Trophoblast cell (in vitro differentiated cells and primary cell): ENCODE measurements around the gene ERLEC1.

Experiments used
- DNase-seq, 2 donors: peaks; one replicate each; pipeline ENCODE4 v3.0.0-alpha.2; 2016
- H2AFZ ChIP-seq: 2 replicates; pipeline ENCODE4 v1.6.1; 2013; ENCODE audit warnings: low read length, moderate library complexity, mild to moderate bottlenecking; ENCODE audit not compliant: insufficient read depth, poor library complexity
- H2AK5ac ChIP-seq: 2 replicates; pipeline ENCODE4 v1.6.1; 2013; ENCODE audit warnings: mild to moderate bottlenecking, low read length
- H2BK120ac ChIP-seq: 2 replicates; pipeline ENCODE4 v1.6.1; 2013; ENCODE audit warnings: low read length, mild to moderate bottlenecking, moderate library complexity; ENCODE audit not compliant: insufficient read depth, poor library complexity
- H2BK12ac ChIP-seq: 2 replicates; pipeline ENCODE4 v1.6.1; 2013; ENCODE audit warnings: mild to moderate bottlenecking, low read length, moderate library complexity
- H2BK5ac ChIP-seq: 2 replicates; pipeline ENCODE4 v1.6.1; 2013; ENCODE audit warnings: low read length, low read depth, moderate library complexity, mild to moderate bottlenecking; ENCODE audit not compliant: poor library complexity
- H3K14ac ChIP-seq: 2 replicates; pipeline ENCODE4 v1.6.1; 2013; ENCODE audit warnings: mild to moderate bottlenecking, low read length
- H3K18ac ChIP-seq: 2 replicates; pipeline ENCODE4 v1.6.1; 2013; ENCODE audit warnings: mild to moderate bottlenecking, low read length
- H3K23ac ChIP-seq: 2 replicates; pipeline ENCODE4 v1.6.1; 2013; ENCODE audit warnings: low read length
- H3K27ac ChIP-seq: 2 replicates; pipeline ENCODE4 v1.5.1; 2013; ENCODE audit warnings: low read depth, mild to moderate bottlenecking, inconsistent platforms, low read length, moderate library complexity
- H3K27me3 ChIP-seq: 2 replicates; pipeline ENCODE4 v1.6.1; 2013; ENCODE audit warnings: inconsistent platforms, mild to moderate bottlenecking, low read length, moderate library complexity; ENCODE audit not compliant: insufficient read depth
- H3K36me3 ChIP-seq, 2 experiments: 1 replicate in 1 of 2; 2 replicates in 1 of 2; pipeline ENCODE4 v1.6.1; 2013; ENCODE audit warnings: low read length in 2 of 2, mild to moderate bottlenecking in 2 of 2, moderate library complexity in 1 of 2; ENCODE audit not compliant: insufficient read depth in 2 of 2, control insufficient read depth in 1 of 2
- H3K4ac ChIP-seq: 2 replicates; pipeline ENCODE4 v1.6.1; 2013; ENCODE audit warnings: low read depth, mild to moderate bottlenecking, low read length, moderate library complexity
- H3K4me1 ChIP-seq, 2 experiments: 1 replicate in 1 of 2; 2 replicates in 1 of 2; pipeline ENCODE4 v1.6.1; 2013; ENCODE audit warnings: low read length in 2 of 2, mild to moderate bottlenecking in 2 of 2, moderate library complexity in 1 of 2; ENCODE audit not compliant: insufficient read depth in 2 of 2, control insufficient read depth in 1 of 2
- H3K4me2 ChIP-seq: 2 replicates; pipeline ENCODE4 v1.6.1; 2013; ENCODE audit warnings: inconsistent platforms, mild to moderate bottlenecking, low read length, moderate library complexity
- H3K4me3 ChIP-seq: 2 replicates; pipeline ENCODE4 v1.5.1; 2013; ENCODE audit warnings: mild to moderate bottlenecking, low read depth, low read length, inconsistent platforms
- H3K79me1 ChIP-seq: one replicate; pipeline ENCODE4 v1.6.1; 2013; ENCODE audit warnings: low read length
- H3K79me2 ChIP-seq: 2 replicates; pipeline ENCODE4 v1.6.1; 2013; ENCODE audit warnings: low read length, mild to moderate bottlenecking; ENCODE audit not compliant: control insufficient read depth, insufficient read depth, poor library complexity
- H3K9ac ChIP-seq: 2 replicates; pipeline ENCODE4 v1.6.1; 2013; ENCODE audit warnings: mild to moderate bottlenecking, low read length
- H3K9me3 ChIP-seq: 2 replicates; pipeline ENCODE4 v1.6.1; 2013; ENCODE audit warnings: low read depth, mild to moderate bottlenecking, control low read depth, inconsistent platforms, low read length; ENCODE audit not compliant: insufficient read depth
- H4K12ac ChIP-seq: 2 replicates; pipeline ENCODE4 v1.6.1; 2013; ENCODE audit warnings: low read depth, mild to moderate bottlenecking, low read length, moderate library complexity
- H4K8ac ChIP-seq: 2 replicates; pipeline ENCODE4 v1.6.1; 2013; ENCODE audit warnings: low read depth, mild to moderate bottlenecking, low read length, moderate library complexity
- H4K91ac ChIP-seq: one replicate; pipeline ENCODE4 v1.6.1; 2013; ENCODE audit warnings: low read depth, mild to moderate bottlenecking, low read length, moderate library complexity
- WGBS: extraction: QIAGEN DNeasy Blood & Tissue Kit; methylation state at CpG from one replicate; pipeline ENCODE4 v1.1.7; 2013; ENCODE audit warnings: missing lambda C conversion rate; ENCODE audit not compliant: insufficient read length, insufficient coverage; ENCODE audit errors: extremely low coverage; 5-methylcytosine and 5-hydroxymethylcytosine counted together

ERLEC1 gene

DNA sequence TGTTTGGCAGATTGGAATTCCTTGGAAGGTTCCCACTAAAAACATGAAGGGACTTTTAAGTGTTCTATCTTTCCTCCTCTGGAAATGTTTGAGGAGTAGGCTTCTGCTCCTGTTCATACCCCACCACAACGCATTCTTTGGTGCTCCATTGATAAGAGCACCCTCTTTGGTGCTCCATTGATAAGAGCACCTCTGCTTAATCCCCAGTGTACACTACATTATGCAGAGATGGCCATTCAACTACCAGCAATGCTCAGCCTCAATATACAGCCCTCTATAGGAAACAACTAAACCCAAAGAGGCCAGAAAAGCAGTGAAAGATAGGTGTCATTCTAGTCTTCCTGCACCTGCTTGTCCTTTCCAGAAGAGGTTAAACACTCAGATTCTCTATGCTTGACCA lies 21.1 kb upstream of the ERLEC1 start:
- no peak for DNase-seq
- no peak overlapping the region for H2AFZ ChIP-seq
- H3K23ac ChIP-seq: no peak overlapping the region
- H3K36me3 ChIP-seq: peaks cover 5 to 6% of the 10 kb centered on the region in 2 experiments
- H3K4me1 ChIP-seq: no peaks in the 10 kb centered on the region
- no peaks in the 10 kb centered on the region for H3K9me3 ChIP-seq
- H3K18ac ChIP-seq: no peak overlapping the region
- no peak overlapping the region for H2BK5ac ChIP-seq
- H3K79me1 ChIP-seq: no peaks in the 10 kb centered on the region
- no peak overlapping the region for H4K8ac ChIP-seq
- H3K4ac ChIP-seq: no peak overlapping the region
- no peak overlapping the region for H2AK5ac ChIP-seq
- H4K91ac ChIP-seq: no peak overlapping the region
- no peak overlapping the region for H3K27ac ChIP-seq
- peaks cover 3% of the 10 kb centered on the region for H3K79me2 ChIP-seq
- H3K4me2 ChIP-seq: no peak overlapping the region
- H2BK120ac ChIP-seq: no peak overlapping the region
- H3K14ac ChIP-seq: no peak overlapping the region
- no peak overlapping the region for H2BK12ac ChIP-seq
- no peak overlapping the region for H3K4me3 ChIP-seq
- no peak overlapping the region for H4K12ac ChIP-seq
- WGBS: no CpG with 5 or more reads among the region's 1 CpG
- H3K27me3 ChIP-seq: no peaks in the 10 kb centered on the region
- no peak overlapping the region for H3K9ac ChIP-seq

GRCh38 chr2:53767405-53768241 lies 19.2 kb upstream of the ERLEC1 start, which contains the start of gene CHAC2:
CHAC2 (plus strand) TSS chr2:53767804; CDS start chr2:53767887, 83 bp downstream.
- Histone ChIP-seq H3K79me1 (no peaks in the 10 kb centered on the region), H3K18ac (peak within 1 kb of the TSS; percentile 49), H2BK5ac (no peak within 1 kb of the TSS), H3K36me3 (peaks cover 5 to 6% of the 10 kb centered on the region in 2 experiments), H2BK12ac (no peak within 1 kb of the TSS), H2BK120ac (no peak within 1 kb of the TSS), H3K4ac (peak within 1 kb of the TSS; percentile 70), H3K27me3 (no peaks in the 10 kb centered on the region), H2AK5ac (no peak within 1 kb of the TSS), H3K79me2 (peaks cover 3% of the 10 kb centered on the region), H3K4me2 (peak within 1 kb of the TSS; percentile 97), H4K91ac (peak within 1 kb of the TSS; percentile 10), H3K4me3 (peak within 1 kb of the TSS; percentile 90), H3K4me1 (no peaks in the 10 kb centered on the region), H3K23ac (no peak within 1 kb of the TSS), H2AFZ (peak within 1 kb of the TSS; percentile 98), H4K12ac (peak within 1 kb of the TSS; percentile 83), H3K14ac (peak within 1 kb of the TSS; percentile 91), H3K9ac (peak within 1 kb of the TSS; percentile 89), H3K9me3 (no peaks in the 10 kb centered on the region), H3K27ac (peak within 1 kb of the TSS; percentile 15), H4K8ac (peak within 1 kb of the TSS; percentile 61)
- peak; percentile 64 to 69 for DNase-seq
- WGBS: no CpG with 5 or more reads among the region's 46 CpGs

DNA sequence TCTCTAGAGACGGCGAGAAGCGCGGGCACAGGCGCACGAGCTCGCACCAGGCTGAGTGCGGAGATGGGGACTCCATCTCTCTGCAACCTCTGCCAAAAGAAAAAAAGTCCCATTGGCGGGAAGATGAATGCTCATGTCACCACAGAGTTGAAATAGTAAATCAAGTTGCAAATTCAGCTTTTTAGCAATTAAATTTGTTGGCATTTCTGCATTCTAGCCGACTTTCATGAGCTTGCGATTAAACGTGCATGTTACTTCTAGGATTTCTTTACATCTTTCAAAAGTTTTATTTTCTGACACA lies 18.7 kb upstream of the ERLEC1 start:
- Histone ChIP-seq H3K27ac (no peak overlapping the region), H4K8ac (peak overlapping the region; percentile 61), H3K27me3 (no peaks in the 10 kb centered on the region), H3K4ac (no peak overlapping the region), H2AFZ (peak overlapping the region; percentile 98), H3K14ac (no peak overlapping the region), H3K4me2 (peak overlapping the region; percentile 97), H3K4me3 (peak overlapping the region; percentile 90), H3K36me3 (peaks cover 2% of the 10 kb centered on the region in 2 experiments), H3K79me1 (no peaks in the 10 kb centered on the region), H2BK5ac (no peak overlapping the region), H2BK12ac (no peak overlapping the region), H3K4me1 (no peaks in the 10 kb centered on the region), H3K23ac (no peak overlapping the region), H3K9me3 (no peaks in the 10 kb centered on the region), H3K79me2 (peaks cover 3% of the 10 kb centered on the region), H4K12ac (peak overlapping the region; percentile 83), H3K9ac (peak overlapping the region; percentile 89), H4K91ac (peak overlapping the region; percentile 10), H2BK120ac (no peak overlapping the region), H3K18ac (peak overlapping the region; percentile 49), H2AK5ac (no peak overlapping the region)
- WGBS: no CpG with 5 or more reads among the region's 12 CpGs
- DNase-seq: no peak

- no peak overlapping the region for H3K27ac ChIP-seq
- no peak overlapping the region for H2AFZ ChIP-seq
- H2AK5ac ChIP-seq: no peak overlapping the region
- H4K12ac ChIP-seq: no peak overlapping the region
- no peaks in the 10 kb centered on the region for H3K9me3 ChIP-seq
- no peak overlapping the region for H3K4me3 ChIP-seq
- no peak overlapping the region for H4K91ac ChIP-seq
- H3K18ac ChIP-seq: no peak overlapping the region
- no peak overlapping the region for H3K23ac ChIP-seq
- H3K4me1 ChIP-seq: no peaks in the 10 kb centered on the region
- H3K27me3 ChIP-seq: no peaks in the 10 kb centered on the region
- no CpG with 5 or more reads among the region's 15 CpGs for WGBS
- no peak overlapping the region for H2BK5ac ChIP-seq
- no peaks in the 10 kb centered on the region for H3K79me1 ChIP-seq
- no peak overlapping the region for H3K4me2 ChIP-seq
- H2BK120ac ChIP-seq: no peak overlapping the region
- no peak overlapping the region for H2BK12ac ChIP-seq
- H3K36me3 ChIP-seq: no peaks in the 10 kb centered on the region
- no peak overlapping the region for H3K9ac ChIP-seq
- peaks cover 3% of the 10 kb centered on the region for H3K79me2 ChIP-seq
- no peak overlapping the region for H4K8ac ChIP-seq
- no peak for DNase-seq
- H3K4ac ChIP-seq: no peak overlapping the region
- no peak overlapping the region for H3K14ac ChIP-seq
Measured at GRCh38 chr2:53769318-53769945, 17.4 kb upstream of the ERLEC1 start.
